ENCODE results near the gene ZMYND8. TPM values are rescaled to one million over a fixed set of nuclear protein-coding genes. Genes with fewer than 3 reads are reported as not detected.

ZMYND8 gene
- total and polyA plus RNA-seq, 2 of the 4 experiments (the other 2 are of a cell fraction): 24.0 to 28.2 TPM

- in situ Hi-C loops (cut with MboI; ENCODE audit: low sequenced_read_pairs): no loop called here
Measured at GRCh38 chr20:47397652-47398301, 41.3 kb upstream of the ZMYND8 start.

More at GRCh38 chr20:47397652-47398301, 41.3 kb upstream of the ZMYND8 start:
- H2AFZ ChIP-seq (replicated peaks; ENCODE audit: low read length, poor library complexity): no peak overlapping the region
- BruUV-seq (replicated peaks): no TSS peak
- ATAC-seq (ENCODE audit: low read depth): no peak
- dilution Hi-C loops (cut with HindIII; ENCODE audit: low sequenced_read_pairs, unreplicated experiment) (loop anchor here (25.0 kb wide), 1 partner anchor 135 kb away; no protein-coding TSS in a partner anchor), intact Hi-C loops (cut with micrococcal nuclease) (no loop called here)
- H3K23ac ChIP-seq (ENCODE audit: low read depth, low read length): no peak overlapping the region
- H4K20me1 ChIP-seq (ENCODE audit: insufficient read depth, low read length): no peaks in the 10 kb centered on the region
- H4K91ac ChIP-seq (ENCODE audit: insufficient read depth, low read depth, low read length): no peak overlapping the region
- H3K18ac ChIP-seq (ENCODE audit: low read depth, low read length): no peak overlapping the region
- no peak overlapping the region for H2BK15ac ChIP-seq (ENCODE audit: low read depth, low read length)
- no peak overlapping the region for H2AK5ac ChIP-seq (ENCODE audit: low read depth, low read length)
- no peaks in the 10 kb centered on the region for H3K36me3 ChIP-seq (ENCODE audit: control insufficient read depth, insufficient read depth, low read length)
- no peak overlapping the region for H3K9ac ChIP-seq (ENCODE audit: low read depth, low read length)
- peaks cover 1% of the 10 kb centered on the region for H3K4me1 ChIP-seq (ENCODE audit: control insufficient read depth, insufficient read depth, low read length)
- no peak for TF ChIP-seq CHD1 (IDR thresholded peaks at IDR 0.05; ENCODE audit: low read depth, low read length)
- no peak overlapping the region for H3K4me2 ChIP-seq (ENCODE audit: low read depth, low read length)
- H3K27me3 ChIP-seq (ENCODE audit: control insufficient read depth, insufficient read depth, low read length): no peaks in the 10 kb centered on the region
- WGBS, 2 experiments (ENCODE audit: extremely low coverage in 2 of 2, insufficient read length in 1 of 2): 100% methylated on average over 1 of the region's 9 CpGs; no CpG with 5 or more reads in 1 of the 2 experiments
- no peak overlapping the region for H3K4me3 ChIP-seq (ENCODE audit: insufficient read depth, low read depth, low read length)
- peaks cover 2% of the 10 kb centered on the region for H3K9me1 ChIP-seq (ENCODE audit: insufficient read depth, low read length)
- POLR2A ChIA-PET (ENCODE audit: unreplicated experiment): no interaction called here
- CTCF ChIA-PET: interaction anchor here (1.1 kb wide), 1 partner anchor 105 kb away, joined by 3 read pairs; no protein-coding TSS in a partner anchor
- no peak overlapping the region for H2AK9ac ChIP-seq (replicated peaks; ENCODE audit: low read depth, low read length, poor library complexity)
- peaks cover 3% of the 10 kb centered on the region; the same call in 1 of the 2 replicates for H3K9me3 ChIP-seq (ENCODE audit: control insufficient read depth, insufficient read depth, low read length)
- H3K56ac ChIP-seq (ENCODE audit: extremely low read depth, insufficient read depth, low read length): no peak overlapping the region
- no peak overlapping the region for H2BK5ac ChIP-seq (ENCODE audit: low read depth, low read length, poor library complexity, severe bottlenecking)
- H3K27ac ChIP-seq (ENCODE audit: insufficient read depth, low read length): no peak overlapping the region
- DNase-seq: no peak
- no peaks in the 10 kb centered on the region for H3K79me1 ChIP-seq (ENCODE audit: low read depth in 1 of 2, low read length in 2 of 2)
- H4K8ac ChIP-seq (ENCODE audit: low read depth in 2 of 2, low read length in 2 of 2): no peak overlapping the region
- no peak overlapping the region for H2BK20ac ChIP-seq (ENCODE audit: low read depth, low read length)
- H3K4ac ChIP-seq (ENCODE audit: low read depth, low read length): no peak overlapping the region
- no peak overlapping the region for H4K5ac ChIP-seq (ENCODE audit: low read depth, low read length)
- no peak overlapping the region for H2BK120ac ChIP-seq (ENCODE audit: low read depth, low read length)
- H3K14ac ChIP-seq (replicated peaks; ENCODE audit: low read depth, low read length): no peak overlapping the region

All from IMR-90 (cell line).